ENCODE data around the gene RALGAPA1. TPM values are rescaled to one million over a fixed set of nuclear protein-coding genes. Genes with fewer than 3 reads are reported as not detected.
"Not testable (repeated sequence)": the region's sequence is repeated elsewhere in the genome, so short reads cannot be mapped to it uniquely, and the experiment has no call there.

The RALGAPA1 gene
- total and polyA plus RNA-seq, 4 donors = 4.6 to 38.7 (median 13.4) TPM

- H3K27ac ChIP-seq (ENCODE audit: low read depth in 1 of 2, low read length in 2 of 2); DNase-seq (ENCODE audit: low spot score); H3K9me3 ChIP-seq (ENCODE audit: control insufficient read depth in 4 of 4, low read length in 3 of 4); H3K27me3 ChIP-seq (ENCODE audit: control insufficient read depth in 4 of 4, insufficient read depth in 4 of 4, low read length in 3 of 4); H3K9ac ChIP-seq (ENCODE audit: low read depth in 1 of 2, low read length in 2 of 2); H3K36me3 ChIP-seq (ENCODE audit: control insufficient read depth in 4 of 4, insufficient read depth in 3 of 4, low read depth in 1 of 4, low read length in 3 of 4); H3K4me3 ChIP-seq (ENCODE audit: low read depth in 1 of 3, low read length in 3 of 3): not testable (repeated sequence)
- H3K4me1 ChIP-seq (ENCODE audit: control insufficient read depth in 4 of 4, insufficient read depth in 4 of 4, low read length in 3 of 4) = peaks cover 0 to 11% (median 7%) of the 10 kb centered on the region in 4 donors
- 84% methylated on average over 39 of the region's 55 CpGs for WGBS
Observed at GRCh38 chr14:35824446-35825165, 15.5 kb upstream of the RALGAPA1 start.

- H3K36me3 ChIP-seq (ENCODE audit: control insufficient read depth in 4 of 4, insufficient read depth in 3 of 4, low read depth in 1 of 4, low read length in 3 of 4) = no peaks in the 10 kb centered on the region
- no peak overlapping the region for H3K4me3 ChIP-seq (ENCODE audit: low read depth in 1 of 3, low read length in 3 of 3)
- H3K9me3 ChIP-seq (ENCODE audit: control insufficient read depth in 4 of 4, low read length in 3 of 4) = no peaks in the 10 kb centered on the region
- H3K27ac ChIP-seq (ENCODE audit: low read depth in 1 of 2, low read length in 2 of 2) = no peak overlapping the region
- H3K9ac ChIP-seq (ENCODE audit: low read depth in 1 of 2, low read length in 2 of 2) = no peak overlapping the region
- no peaks in the 10 kb centered on the region for H3K27me3 ChIP-seq (ENCODE audit: control insufficient read depth in 4 of 4, insufficient read depth in 4 of 4, low read length in 3 of 4)
- no peak for DNase-seq (ENCODE audit: low spot score)
- 91% methylated on average over 3 of the region's 3 CpGs for WGBS
- TF ChIP-seq, protein P1, sequence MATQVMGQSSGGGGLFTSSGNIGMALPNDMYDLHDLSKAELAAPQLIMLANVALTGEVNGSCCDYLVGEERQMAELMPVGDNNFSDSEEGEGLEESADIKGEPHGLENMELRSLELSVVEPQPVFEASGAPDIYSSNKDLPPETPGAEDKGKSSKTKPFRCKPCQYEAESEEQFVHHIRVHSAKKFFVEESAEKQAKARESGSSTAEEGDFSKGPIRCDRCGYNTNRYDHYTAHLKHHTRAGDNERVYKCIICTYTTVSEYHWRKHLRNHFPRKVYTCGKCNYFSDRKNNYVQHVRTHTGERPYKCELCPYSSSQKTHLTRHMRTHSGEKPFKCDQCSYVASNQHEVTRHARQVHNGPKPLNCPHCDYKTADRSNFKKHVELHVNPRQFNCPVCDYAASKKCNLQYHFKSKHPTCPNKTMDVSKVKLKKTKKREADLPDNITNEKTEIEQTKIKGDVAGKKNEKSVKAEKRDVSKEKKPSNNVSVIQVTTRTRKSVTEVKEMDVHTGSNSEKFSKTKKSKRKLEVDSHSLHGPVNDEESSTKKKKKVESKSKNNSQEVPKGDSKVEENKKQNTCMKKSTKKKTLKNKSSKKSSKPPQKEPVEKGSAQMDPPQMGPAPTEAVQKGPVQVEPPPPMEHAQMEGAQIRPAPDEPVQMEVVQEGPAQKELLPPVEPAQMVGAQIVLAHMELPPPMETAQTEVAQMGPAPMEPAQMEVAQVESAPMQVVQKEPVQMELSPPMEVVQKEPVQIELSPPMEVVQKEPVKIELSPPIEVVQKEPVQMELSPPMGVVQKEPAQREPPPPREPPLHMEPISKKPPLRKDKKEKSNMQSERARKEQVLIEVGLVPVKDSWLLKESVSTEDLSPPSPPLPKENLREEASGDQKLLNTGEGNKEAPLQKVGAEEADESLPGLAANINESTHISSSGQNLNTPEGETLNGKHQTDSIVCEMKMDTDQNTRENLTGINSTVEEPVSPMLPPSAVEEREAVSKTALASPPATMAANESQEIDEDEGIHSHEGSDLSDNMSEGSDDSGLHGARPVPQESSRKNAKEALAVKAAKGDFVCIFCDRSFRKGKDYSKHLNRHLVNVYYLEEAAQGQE (IDR thresholded peaks at IDR 0.05) = no peak
- TF ChIP-seq, protein P2, sequence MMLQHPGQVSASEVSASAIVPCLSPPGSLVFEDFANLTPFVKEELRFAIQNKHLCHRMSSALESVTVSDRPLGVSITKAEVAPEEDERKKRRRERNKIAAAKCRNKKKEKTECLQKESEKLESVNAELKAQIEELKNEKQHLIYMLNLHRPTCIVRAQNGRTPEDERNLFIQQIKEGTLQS (IDR thresholded peaks at IDR 0.05) = no peak
- TF ChIP-seq FOXA1 (IDR thresholded peaks at IDR 0.05) = no peak
- TF ChIP-seq YY1 (IDR thresholded peaks at IDR 0.05) = no peak
- no peak for TF ChIP-seq FOXA2 (IDR thresholded peaks at IDR 0.05)
- no peak for TF ChIP-seq MAX (IDR thresholded peaks at IDR 0.05)
- TF ChIP-seq, protein P3, sequence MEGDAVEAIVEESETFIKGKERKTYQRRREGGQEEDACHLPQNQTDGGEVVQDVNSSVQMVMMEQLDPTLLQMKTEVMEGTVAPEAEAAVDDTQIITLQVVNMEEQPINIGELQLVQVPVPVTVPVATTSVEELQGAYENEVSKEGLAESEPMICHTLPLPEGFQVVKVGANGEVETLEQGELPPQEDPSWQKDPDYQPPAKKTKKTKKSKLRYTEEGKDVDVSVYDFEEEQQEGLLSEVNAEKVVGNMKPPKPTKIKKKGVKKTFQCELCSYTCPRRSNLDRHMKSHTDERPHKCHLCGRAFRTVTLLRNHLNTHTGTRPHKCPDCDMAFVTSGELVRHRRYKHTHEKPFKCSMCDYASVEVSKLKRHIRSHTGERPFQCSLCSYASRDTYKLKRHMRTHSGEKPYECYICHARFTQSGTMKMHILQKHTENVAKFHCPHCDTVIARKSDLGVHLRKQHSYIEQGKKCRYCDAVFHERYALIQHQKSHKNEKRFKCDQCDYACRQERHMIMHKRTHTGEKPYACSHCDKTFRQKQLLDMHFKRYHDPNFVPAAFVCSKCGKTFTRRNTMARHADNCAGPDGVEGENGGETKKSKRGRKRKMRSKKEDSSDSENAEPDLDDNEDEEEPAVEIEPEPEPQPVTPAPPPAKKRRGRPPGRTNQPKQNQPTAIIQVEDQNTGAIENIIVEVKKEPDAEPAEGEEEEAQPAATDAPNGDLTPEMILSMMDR (IDR thresholded peaks at IDR 0.05; ENCODE audit: low read depth, low read length, missing input control) = no peak
- no peak for TF ChIP-seq JUND (IDR thresholded peaks at IDR 0.05)
- TF ChIP-seq HNF4G (IDR thresholded peaks at IDR 0.05) = no peak
- TF ChIP-seq RXRA (IDR thresholded peaks at IDR 0.05) = no peak
- no peak for TF ChIP-seq HNF4A (conservative IDR thresholded peaks at IDR 0.05)
- TF ChIP-seq NR2F2 (IDR thresholded peaks at IDR 0.05) = no peak
- peaks cover 0 to 10% (median 7%) of the 10 kb centered on the region in 4 donors for H3K4me1 ChIP-seq (ENCODE audit: control insufficient read depth in 4 of 4, insufficient read depth in 4 of 4, low read length in 3 of 4)
Observed at GRCh38 chr14:35822501-35822900, 13.4 kb upstream of the RALGAPA1 start.
